GM18502 (cell line): Measurements from ENCODE around the gene BLVRA.
"Not testable (repeated sequence)": the region's sequence is repeated elsewhere in the genome, so short reads cannot be mapped to it uniquely, and the experiment has no call there.

Experiments used
- ATAC-seq: cut with Tn5 transposase; IDR thresholded peaks from one replicate; pipeline ENCODE4 v1.9.1; 2021; ENCODE audit warnings: mild to moderate bottlenecking; ENCODE audit not compliant: unreplicated experiment, poor library complexity

BLVRA gene, protein sequence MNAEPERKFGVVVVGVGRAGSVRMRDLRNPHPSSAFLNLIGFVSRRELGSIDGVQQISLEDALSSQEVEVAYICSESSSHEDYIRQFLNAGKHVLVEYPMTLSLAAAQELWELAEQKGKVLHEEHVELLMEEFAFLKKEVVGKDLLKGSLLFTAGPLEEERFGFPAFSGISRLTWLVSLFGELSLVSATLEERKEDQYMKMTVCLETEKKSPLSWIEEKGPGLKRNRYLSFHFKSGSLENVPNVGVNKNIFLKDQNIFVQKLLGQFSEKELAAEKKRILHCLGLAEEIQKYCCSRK

DNA sequence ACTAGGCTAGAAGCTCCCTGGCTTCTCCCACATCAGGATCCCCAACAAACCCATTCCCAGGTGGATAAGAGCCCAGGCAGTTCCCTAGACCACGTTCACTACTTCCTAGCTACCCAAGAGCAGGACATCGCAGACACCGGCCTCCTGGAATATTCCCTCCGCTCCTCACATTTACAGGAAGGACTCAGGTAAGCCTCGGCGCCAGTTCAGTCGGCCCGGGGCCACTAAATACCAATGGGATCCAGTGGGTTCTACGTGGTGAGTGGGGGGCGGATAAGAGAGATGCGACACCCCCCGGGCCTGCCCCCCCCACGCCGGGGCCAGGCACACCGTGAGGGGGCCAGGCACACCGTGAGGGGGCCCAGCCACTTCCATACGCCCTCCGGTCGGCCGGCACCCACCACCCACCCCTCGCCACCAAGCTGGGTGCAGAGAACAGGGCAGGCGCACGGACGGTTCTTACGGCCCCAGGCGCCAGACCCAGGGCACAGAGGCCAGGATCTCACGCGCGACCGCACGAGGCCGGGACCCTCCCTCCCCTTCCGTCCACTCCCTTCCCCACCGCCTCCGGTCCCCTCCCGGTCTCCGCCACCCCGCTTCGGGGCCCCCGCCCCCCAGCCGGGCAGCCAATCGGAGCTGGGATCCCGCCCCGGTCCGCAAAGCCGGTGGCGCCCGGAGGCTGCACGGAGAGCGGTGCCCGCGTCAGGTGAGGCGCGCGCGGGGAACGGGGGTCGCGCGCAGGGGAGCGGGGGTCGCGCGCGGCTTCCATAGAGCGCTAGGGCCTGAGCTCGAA lies at the start of gene BLVRA:
Gene BLVRA (plus strand): TSS at position 652 of the 793 bp plus-strand sequence. CDS start 12,479 bp downstream, outside the sequence.
- ATAC-seq = peak; percentile 72

DNA sequence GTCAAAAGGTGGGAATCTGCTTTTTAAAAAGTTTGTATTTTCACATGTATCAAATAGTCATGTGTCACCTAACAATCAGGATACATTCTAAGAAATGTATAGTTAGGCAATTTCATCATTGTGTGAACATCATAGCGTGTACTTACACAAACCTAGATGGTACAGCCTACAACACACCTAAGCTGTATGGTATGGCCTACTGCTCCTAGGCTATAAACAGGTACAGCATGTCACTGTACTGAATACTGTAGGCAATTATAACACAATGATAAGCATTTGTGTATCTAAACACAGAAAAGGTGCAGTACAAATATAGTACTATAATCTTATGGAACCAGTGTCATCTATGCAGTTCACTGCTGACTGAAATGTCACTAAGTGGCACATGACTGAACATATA lies 47.0 kb upstream of the BLVRA start:
- no peak for ATAC-seq

DNA sequence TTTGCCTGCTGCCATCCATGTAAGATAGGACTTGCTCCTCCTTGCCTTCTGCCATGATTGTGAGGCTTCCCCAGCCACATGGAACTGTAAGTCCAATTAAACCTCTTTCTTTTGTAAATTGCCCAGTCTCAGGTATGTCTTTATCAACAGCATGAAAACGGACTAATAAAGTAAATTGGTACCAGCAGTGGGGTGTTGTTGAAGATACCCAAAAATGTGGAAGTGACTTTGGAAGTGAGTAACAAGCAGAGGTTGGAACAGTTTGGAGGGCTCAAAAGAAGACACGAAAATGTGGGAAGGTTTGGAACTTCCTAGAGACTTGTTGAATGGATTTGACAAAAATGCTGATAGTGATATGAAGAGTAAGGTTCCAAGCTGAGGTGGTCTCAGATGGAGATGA lies 42.5 kb upstream of the BLVRA start:
- ATAC-seq = not testable (repeated sequence)

DNA sequence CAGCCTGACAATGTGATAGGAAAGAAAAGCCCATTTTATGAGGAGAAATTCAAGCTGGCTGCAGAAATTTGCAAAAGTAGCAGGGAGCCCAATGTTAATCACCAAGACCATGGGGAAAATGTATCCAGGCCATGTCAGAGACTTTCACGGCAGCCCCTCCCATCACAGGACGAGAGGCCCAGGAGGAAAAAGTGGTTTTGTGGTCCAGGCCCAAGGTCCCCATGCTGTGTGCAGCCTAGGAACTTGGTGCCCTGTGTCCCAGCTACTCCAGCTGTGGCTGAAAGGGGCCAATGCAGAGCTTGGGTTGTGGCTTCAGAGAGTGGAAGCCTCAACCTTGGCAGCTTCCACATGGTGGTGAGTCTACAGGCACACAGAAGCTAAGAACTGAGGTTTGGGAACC lies 41.9 kb upstream of the BLVRA start:
- no peak for ATAC-seq

- ATAC-seq = no peak
These were observed 37.2 kb upstream of the BLVRA start for GRCh38 chr7:43721193-43721806.

DNA sequence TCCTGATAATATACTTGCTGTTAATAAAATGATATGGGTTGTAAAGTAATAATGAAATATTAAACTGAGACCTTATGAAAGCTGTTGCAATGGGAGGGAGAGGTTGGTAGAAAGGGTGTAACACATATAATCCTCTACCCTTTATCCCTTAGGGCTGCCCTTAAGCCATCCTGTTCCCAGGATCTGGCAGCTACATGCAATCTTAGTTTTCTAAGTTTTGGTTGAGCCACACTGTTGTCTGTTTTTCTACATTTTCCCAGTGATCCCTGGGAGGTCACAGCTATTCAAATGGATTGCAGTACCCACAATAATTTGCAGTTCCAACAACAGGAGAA lies 35.5 kb upstream of the BLVRA start:
- no peak for ATAC-seq

DNA sequence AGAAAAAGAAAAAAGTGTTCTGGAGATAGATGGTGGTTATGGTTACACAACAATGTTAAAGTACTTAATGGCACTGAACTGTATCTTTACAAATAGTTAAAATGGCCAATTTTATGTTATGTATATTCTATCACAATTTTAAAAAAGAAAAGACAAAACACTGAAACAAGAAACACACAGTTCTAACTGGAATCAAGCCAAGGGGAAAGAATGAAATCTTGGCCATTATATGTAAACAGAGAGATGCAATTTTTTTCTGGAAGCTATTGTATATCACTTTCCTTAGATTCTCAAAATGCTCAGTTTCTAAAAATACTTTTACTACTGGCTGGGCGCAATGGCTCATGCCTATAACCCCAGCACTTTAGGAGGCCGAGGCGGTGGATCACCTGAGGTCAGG lies 33.2 kb upstream of the BLVRA start:
- ATAC-seq = no peak

GRCh38 chr7:43726466-43726865 lies 32.0 kb upstream of the BLVRA start:
- ATAC-seq = no peak

GRCh38 chr7:43727003-43727402 lies 31.5 kb upstream of the BLVRA start:
- ATAC-seq = no peak

DNA sequence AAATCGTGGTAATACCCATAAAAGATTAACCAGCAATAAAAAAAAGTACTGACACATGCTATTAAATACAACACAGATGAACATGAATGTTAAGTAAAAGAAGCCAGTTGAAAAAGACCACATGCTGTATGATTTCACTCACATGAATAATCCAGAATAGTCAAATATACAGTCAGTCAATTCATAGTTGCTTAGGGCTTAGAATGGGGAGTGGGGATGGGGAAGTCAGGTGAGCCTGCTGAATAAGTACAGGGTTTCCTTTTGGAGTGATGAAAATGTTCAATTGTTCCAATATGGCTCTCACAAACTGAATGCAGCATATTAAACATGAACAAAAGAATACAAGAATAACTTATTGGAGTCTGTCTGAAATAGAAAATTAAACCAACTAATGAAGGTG lies 31.0 kb upstream of the BLVRA start:
- no peak for ATAC-seq

- peak; percentile 77 for ATAC-seq
These were observed 29.1 kb upstream of the BLVRA start, which contains the start of gene COA1 for GRCh38 chr7:43729214-43729923. COA1 (minus strand) TSS chr7:43729523; CDS start chr7:43648614, 80,909 bp downstream.

- peak; percentile 15 for ATAC-seq
These were observed 28.6 kb upstream of the BLVRA start for GRCh38 chr7:43729924-43730248.

DNA sequence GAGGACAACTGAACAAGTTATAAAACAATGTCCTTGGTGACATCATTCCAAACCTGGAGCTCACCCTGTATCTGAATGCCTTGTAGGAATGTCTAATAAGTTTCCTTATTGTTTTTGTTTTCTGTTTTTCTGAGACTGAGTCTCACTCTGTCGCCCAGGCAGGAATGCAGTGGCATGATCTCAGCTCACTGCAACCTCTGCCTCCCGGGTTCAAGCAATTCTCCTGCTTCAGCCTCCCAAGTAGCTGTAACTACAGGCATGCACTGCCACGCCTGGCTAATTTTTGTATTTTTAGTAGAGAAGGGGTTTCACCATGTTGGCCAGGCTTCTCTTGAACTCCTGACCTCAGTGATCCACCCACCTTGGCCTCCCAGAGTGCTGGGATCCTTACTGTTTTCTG lies 27.0 kb upstream of the BLVRA start:
- not testable (repeated sequence) for ATAC-seq

DNA sequence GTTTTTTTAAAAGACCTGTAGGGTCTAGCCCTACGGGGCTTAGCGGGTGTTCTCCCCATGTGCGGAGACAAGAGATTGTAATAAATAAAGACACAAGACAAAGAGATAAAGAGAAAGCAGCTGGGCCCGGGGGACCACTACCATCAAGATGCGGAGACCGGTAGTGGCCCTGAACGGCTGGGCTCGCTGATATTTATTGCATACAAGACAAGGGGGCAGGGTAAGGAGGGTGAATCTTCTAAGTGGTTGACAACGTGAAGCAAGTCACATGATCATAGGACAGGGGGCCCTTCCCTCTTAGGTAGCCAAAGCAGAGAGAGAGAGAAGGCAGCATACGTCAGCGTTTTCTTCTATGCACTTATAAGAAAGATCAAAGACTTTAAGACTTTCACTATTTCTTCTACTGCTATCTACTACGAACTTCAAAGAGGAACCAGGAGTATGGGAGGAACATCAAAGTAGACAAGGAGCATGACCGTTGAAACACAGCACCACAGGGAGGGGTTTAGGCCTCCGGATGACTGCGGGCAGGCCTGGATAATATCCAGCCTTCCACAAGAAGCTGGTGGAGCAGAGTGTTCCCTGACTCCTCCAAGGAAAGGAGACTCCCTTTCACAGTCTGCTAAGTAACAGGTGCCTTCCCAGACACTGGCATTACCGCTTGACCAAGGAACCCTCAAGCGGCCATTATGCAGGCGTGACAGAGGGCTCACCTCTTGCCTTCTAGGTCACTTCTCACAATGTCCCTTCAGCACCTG lies 23.7 kb upstream of the BLVRA start:
- not testable (repeated sequence) for ATAC-seq

GRCh38 chr7:43735403-43735801 lies 23.1 kb upstream of the BLVRA start:
- peak; percentile 36 for ATAC-seq

DNA sequence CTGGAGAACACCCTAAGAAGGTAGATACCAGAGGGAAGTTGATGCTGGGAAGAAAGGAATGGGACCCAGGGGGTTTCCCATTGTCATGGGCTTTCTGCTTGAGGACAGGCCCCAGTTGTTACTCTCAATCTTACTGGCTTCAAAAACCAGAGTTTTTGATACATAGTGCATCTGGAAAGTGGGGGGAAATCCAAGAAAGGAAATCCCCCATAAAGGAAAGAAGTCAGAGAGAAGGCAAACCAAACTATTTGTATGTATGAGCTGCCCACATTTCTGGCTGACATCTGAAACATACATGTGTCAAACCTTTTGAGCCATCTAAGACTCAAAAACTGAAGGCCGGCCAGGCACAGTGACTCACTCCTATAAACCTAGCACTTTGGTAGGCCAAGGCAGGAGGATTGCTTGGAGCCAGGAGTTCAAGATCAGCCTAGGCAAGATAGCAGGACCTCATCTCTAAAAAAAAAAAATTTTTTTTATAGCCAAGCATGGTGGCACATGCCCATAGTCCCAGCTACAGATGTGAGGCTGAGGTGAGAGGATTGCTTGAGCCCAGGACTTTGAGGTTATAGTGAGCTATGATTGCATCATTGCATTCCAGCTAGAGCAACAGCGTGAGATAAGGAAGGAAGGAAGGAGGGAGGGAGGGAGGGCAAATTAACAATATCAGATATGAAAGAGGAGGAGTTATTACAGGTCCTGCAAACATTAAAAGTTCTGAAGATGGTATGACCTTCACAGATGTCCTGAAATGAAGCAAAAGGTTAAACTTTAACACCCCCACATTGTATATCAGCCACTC lies 22.5 kb upstream of the BLVRA start:
- ATAC-seq = peak; percentile 79

GRCh38 chr7:43737467-43738127 lies 20.9 kb upstream of the BLVRA start:
- ATAC-seq = no peak

GRCh38 chr7:43742692-43743091 lies 15.8 kb upstream of the BLVRA start:
- no peak for ATAC-seq
